ENCODE measurements around the gene SLC26A9.

The SLC26A9 gene

DNA sequence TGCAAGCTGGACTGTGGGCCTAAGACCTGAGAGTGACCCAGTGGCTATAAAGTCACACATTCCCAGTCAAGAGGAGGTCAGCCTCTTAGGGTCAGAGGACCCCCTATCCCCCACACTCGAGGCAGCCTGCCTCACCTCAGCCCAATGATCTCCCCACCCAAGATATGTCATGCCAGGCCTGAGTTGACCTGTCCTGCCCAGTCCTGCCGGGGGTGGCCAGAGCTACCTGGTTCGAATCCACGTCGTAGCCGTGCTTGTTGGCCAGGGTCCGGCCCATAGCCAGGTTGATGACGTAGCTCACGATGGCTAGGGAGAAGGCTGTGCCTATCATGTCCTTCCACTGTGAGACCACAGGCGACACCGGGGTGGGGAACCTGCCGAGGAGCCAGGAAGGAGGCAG is 15.6 kb downstream of the SLC26A9 start:
- ChIA-PET POLR2A (no interaction called here), CTCF (interaction anchor here (0.7 to 1.0 kb wide), 3 partner anchors 9 to 269 kb away, joined by 3 to 4 read pairs (median 4); no protein-coding TSS in a partner anchor)
- TF ChIP-seq, protein P1, sequence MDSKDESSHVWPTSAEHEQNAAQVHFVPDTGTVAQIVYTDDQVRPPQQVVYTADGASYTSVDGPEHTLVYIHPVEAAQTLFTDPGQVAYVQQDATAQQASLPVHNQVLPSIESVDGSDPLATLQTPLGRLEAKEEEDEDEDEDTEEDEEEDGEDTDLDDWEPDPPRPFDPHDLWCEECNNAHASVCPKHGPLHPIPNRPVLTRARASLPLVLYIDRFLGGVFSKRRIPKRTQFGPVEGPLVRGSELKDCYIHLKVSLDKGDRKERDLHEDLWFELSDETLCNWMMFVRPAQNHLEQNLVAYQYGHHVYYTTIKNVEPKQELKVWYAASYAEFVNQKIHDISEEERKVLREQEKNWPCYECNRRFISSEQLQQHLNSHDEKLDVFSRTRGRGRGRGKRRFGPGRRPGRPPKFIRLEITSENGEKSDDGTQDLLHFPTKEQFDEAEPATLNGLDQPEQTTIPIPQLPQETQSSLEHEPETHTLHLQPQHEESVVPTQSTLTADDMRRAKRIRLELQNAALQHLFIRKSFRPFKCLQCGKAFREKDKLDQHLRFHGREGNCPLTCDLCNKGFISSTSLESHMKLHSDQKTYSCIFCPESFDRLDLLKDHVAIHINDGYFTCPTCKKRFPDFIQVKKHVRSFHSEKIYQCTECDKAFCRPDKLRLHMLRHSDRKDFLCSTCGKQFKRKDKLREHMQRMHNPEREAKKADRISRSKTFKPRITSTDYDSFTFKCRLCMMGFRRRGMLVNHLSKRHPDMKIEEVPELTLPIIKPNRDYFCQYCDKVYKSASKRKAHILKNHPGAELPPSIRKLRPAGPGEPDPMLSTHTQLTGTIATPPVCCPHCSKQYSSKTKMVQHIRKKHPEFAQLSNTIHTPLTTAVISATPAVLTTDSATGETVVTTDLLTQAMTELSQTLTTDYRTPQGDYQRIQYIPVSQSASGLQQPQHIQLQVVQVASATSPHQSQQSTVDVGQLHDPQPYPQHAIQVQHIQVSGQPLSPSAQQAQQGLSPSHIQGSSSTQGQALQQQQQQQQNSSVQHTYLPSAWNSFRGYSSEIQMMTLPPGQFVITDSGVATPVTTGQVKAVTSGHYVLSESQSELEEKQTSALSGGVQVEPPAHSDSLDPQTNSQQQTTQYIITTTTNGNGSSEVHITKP (tag by site-specific recombination; IDR thresholded peaks at IDR 0.05) = no peak
- Histone ChIP-seq H3K4me1 (ENCODE audit: control insufficient read depth, insufficient read depth, low read length) (no peaks in the 10 kb centered on the region), H3K9me3 (ENCODE audit: control insufficient read depth, insufficient read depth, low read depth, low read length) (no peaks in the 10 kb centered on the region), H3K27ac (ENCODE audit: extremely low read depth, low read depth, low read length) (no peak overlapping the region), H3K36me3 (ENCODE audit: control insufficient read depth in 2 of 2, insufficient read depth in 1 of 2, low read length in 2 of 2) (no peaks in the 10 kb centered on the region), H3K4me3 (ENCODE audit: low read depth, low read length) (no peak overlapping the region)

GRCh38 chr1:205927247-205927646 is 16.0 kb downstream of the SLC26A9 start:
- H3K4me1 ChIP-seq (ENCODE audit: control insufficient read depth, insufficient read depth, low read length) = no peaks in the 10 kb centered on the region
- ChIA-PET CTCF (interaction anchor here (0.7 to 15.6 kb wide), 4 partner anchors 9 to 269 kb away, joined by 3 to 527 read pairs (median 4); no protein-coding TSS in a partner anchor), POLR2A (no interaction called here)
- H3K9me3 ChIP-seq (ENCODE audit: control insufficient read depth, insufficient read depth, low read depth, low read length) = no peaks in the 10 kb centered on the region
- no peak overlapping the region for H3K4me3 ChIP-seq (ENCODE audit: low read depth, low read length)
- no peaks in the 10 kb centered on the region for H3K36me3 ChIP-seq (ENCODE audit: control insufficient read depth in 2 of 2, insufficient read depth in 1 of 2, low read length in 2 of 2)
- H3K27ac ChIP-seq (ENCODE audit: extremely low read depth, low read depth, low read length) = no peak overlapping the region
- TF ChIP-seq ZNF670 (tag by site-specific recombination; IDR thresholded peaks at IDR 0.05; ENCODE audit: low read depth) = no peak
- no peak for TF ChIP-seq ZNF571 (tag by site-specific recombination; IDR thresholded peaks at IDR 0.05)
- no peak for TF ChIP-seq ZNF501 (tag by site-specific recombination; IDR thresholded peaks at IDR 0.05)
- no peak for TF ChIP-seq ZNF157 (tag by site-specific recombination; IDR thresholded peaks at IDR 0.05)
- TF ChIP-seq AEBP2 (tag by site-specific recombination; IDR thresholded peaks at IDR 0.05; ENCODE audit: borderline replicate concordance) = no peak
- TF ChIP-seq, protein P2, sequence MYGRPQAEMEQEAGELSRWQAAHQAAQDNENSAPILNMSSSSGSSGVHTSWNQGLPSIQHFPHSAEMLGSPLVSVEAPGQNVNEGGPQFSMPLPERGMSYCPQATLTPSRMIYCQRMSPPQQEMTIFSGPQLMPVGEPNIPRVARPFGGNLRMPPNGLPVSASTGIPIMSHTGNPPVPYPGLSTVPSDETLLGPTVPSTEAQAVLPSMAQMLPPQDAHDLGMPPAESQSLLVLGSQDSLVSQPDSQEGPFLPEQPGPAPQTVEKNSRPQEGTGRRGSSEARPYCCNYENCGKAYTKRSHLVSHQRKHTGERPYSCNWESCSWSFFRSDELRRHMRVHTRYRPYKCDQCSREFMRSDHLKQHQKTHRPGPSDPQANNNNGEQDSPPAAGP (tag by site-specific recombination; IDR thresholded peaks at IDR 0.05) = no peak
- no peak for TF ChIP-seq SALL2 (tag by site-specific recombination; IDR thresholded peaks at IDR 0.05; ENCODE audit: borderline replicate concordance)
- TF ChIP-seq ZNF777 (tag by site-specific recombination; IDR thresholded peaks at IDR 0.05; ENCODE audit: borderline replicate concordance) = no peak
- TF ChIP-seq GLIS2 (tag by site-specific recombination; IDR thresholded peaks at IDR 0.05) = no peak
- TF ChIP-seq SP7 (tag by site-specific recombination; IDR thresholded peaks at IDR 0.05) = no peak
- no peak for TF ChIP-seq ZNF239 (tag by site-specific recombination; IDR thresholded peaks at IDR 0.05)
- TF ChIP-seq ZNF10 (tag by site-specific recombination; IDR thresholded peaks at IDR 0.05) = no peak
- TF ChIP-seq ZNF133 (tag by site-specific recombination; IDR thresholded peaks at IDR 0.05) = no peak
- no peak for TF ChIP-seq GFI1B (tag by site-specific recombination; IDR thresholded peaks at IDR 0.05)
- TF ChIP-seq ZNF37A (tag by site-specific recombination; IDR thresholded peaks at IDR 0.05) = no peak
- TF ChIP-seq ZSCAN16 (tag by site-specific recombination; IDR thresholded peaks at IDR 0.05) = no peak
- TF ChIP-seq ZNF558 (tag by site-specific recombination; IDR thresholded peaks at IDR 0.05) = no peak
- TF ChIP-seq ZSCAN23 (tag by site-specific recombination; IDR thresholded peaks at IDR 0.05) = no peak
- no peak for TF ChIP-seq ZBTB48 (tag by site-specific recombination; IDR thresholded peaks at IDR 0.05)
- TF ChIP-seq SETDB1 (IDR thresholded peaks at IDR 0.05; ENCODE audit: insufficient read length, low read length) = no peak
